ES-I3 (cell line): ENCODE results near the gene LAMTOR2.
"Not testable (repeated sequence)": the region's sequence is repeated elsewhere in the genome, so short reads cannot be mapped to it uniquely, and the experiment has no call there.

Experiments used
- H3K36me3 ChIP-seq: 2 replicates; pipeline ENCODE4 v1.6.1; 2013; ENCODE audit warnings: mild to moderate bottlenecking, low read length, control low read depth, moderate library complexity; ENCODE audit not compliant: insufficient read depth
- H3K4me1 ChIP-seq: 2 replicates; pipeline ENCODE4 v1.6.1; 2013; ENCODE audit warnings: mild to moderate bottlenecking, control low read depth, low read length; ENCODE audit not compliant: insufficient read depth
- H3K9ac ChIP-seq: 2 replicates; pipeline ENCODE4 v1.6.1; 2013; ENCODE audit warnings: low read depth, mild to moderate bottlenecking, low read length, moderate library complexity
- H3K9me3 ChIP-seq: 2 replicates; pipeline ENCODE4 v1.6.1; 2013; ENCODE audit warnings: mild to moderate bottlenecking, low read length, moderate library complexity; ENCODE audit not compliant: control insufficient read depth, insufficient read depth

The LAMTOR2 gene

GRCh38 chr1:156062189-156062588, 7.6 kb downstream of the LAMTOR2 start:
- H3K9me3 ChIP-seq = no peaks in the 10 kb centered on the region
- H3K9ac ChIP-seq = no peak overlapping the region
- peaks cover 3% of the 10 kb centered on the region; the same call in 1 of the 2 replicates for H3K36me3 ChIP-seq
- H3K4me1 ChIP-seq = no peaks in the 10 kb centered on the region

DNA sequence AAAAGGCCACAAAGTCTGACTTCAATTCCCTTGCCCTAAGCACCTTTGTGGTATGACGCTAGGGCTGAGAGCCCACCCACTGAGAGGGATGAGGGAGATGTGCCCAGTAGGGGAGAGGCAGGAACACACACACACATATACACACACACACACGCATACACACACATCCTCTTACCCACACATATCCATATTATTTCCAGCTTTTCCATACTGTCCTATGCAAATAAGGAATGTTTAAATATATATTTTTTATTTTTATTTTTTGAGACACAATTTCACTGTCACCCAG, 9.4 kb downstream of the LAMTOR2 start:
- no peaks in the 10 kb centered on the region for H3K9me3 ChIP-seq
- H3K4me1 ChIP-seq = no peaks in the 10 kb centered on the region
- H3K9ac ChIP-seq = no peak overlapping the region
- H3K36me3 ChIP-seq = peaks cover 3% of the 10 kb centered on the region; the same call in 1 of the 2 replicates

DNA sequence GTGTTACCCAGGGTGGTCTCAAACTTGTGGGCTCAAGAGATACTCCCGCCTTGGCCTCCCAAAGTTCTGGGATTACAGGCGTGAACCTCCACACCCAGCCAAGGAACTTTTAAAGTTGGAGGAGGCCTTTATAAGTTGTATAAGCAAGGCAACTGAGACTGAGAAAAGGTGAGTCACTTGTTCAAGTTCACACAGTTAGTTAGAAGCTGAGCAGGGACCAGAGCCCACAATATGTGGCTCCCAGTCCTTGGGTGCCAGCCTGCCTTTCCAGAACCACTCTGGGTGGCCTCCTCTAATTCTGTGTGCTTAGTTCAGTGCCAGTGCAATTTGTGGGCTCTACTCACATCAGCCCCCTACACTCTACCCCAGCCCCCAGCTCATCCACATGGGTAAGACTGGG, 10.0 kb downstream of the LAMTOR2 start:
- Histone ChIP-seq H3K36me3 (peaks cover 3% of the 10 kb centered on the region; the same call in 1 of the 2 replicates), H3K9me3 (no peaks in the 10 kb centered on the region), H3K9ac (no peak overlapping the region), H3K4me1 (no peaks in the 10 kb centered on the region)

- Histone ChIP-seq H3K36me3 (peaks cover 3% of the 10 kb centered on the region; the same call in 1 of the 2 replicates), H3K9ac (no peak overlapping the region), H3K9me3 (no peaks in the 10 kb centered on the region)
These were observed 10.6 kb downstream of the LAMTOR2 start for GRCh38 chr1:156065212-156065611.

DNA sequence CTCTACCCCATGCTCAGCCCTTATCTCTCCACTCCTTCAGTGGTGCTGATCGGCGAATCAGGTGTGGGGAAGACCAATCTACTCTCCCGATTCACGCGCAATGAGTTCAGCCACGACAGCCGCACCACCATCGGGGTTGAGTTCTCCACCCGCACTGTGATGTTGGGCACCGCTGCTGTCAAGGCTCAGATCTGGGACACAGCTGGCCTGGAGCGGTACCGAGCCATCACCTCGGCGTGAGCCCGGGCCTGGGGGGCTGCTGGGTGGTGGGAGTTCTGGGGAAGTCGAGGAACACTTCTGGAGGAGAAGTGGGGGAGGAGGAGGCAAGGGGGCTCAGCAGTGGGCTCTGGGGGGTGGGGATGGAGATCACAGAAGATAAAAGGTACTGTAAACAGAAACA, 11.3 kb downstream of the LAMTOR2 start:
- Histone ChIP-seq H3K9ac (no peak overlapping the region), H3K4me1 (no peaks in the 10 kb centered on the region), H3K36me3 (peaks cover 3% of the 10 kb centered on the region; the same call in 1 of the 2 replicates), H3K9me3 (no peaks in the 10 kb centered on the region)

More at GRCh38 chr1:156065212-156065611, 10.6 kb downstream of the LAMTOR2 start:
- H3K4me1 ChIP-seq = no peaks in the 10 kb centered on the region

DNA sequence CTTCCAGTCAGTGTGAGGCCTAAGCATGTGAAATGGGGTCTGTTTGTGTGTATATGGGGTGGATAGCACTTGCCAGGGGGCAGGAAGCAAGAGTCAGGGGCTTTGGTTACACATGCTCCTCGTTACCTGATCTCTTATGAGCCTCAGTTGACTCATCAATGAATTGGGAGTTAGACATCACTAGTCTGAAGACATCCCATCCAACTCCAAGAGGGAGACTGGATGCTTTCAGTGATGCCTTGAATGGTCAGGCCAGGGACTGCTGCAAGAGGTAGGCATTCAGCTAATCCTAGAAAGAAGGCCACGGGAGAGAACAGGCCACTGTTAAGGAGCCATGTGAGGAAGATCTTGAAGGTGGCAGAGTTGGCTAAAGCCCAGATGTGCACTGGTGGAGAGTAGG, 12.7 kb downstream of the LAMTOR2 start:
- Histone ChIP-seq H3K4me1 (peaks cover under 1% of the 10 kb centered on the region; the same call in 1 of the 2 replicates), H3K36me3 (peaks cover 3% of the 10 kb centered on the region; the same call in 1 of the 2 replicates), H3K9ac (no peak overlapping the region), H3K9me3 (no peaks in the 10 kb centered on the region)

- peaks cover 3% of the 10 kb centered on the region; the same call in 1 of the 2 replicates for H3K36me3 ChIP-seq
- H3K9ac ChIP-seq = no peak overlapping the region
- peaks cover 14% of the 10 kb centered on the region for H3K4me1 ChIP-seq
- no peaks in the 10 kb centered on the region for H3K9me3 ChIP-seq
These were observed 15.2 kb downstream of the LAMTOR2 start for GRCh38 chr1:156069490-156070455.

- Histone ChIP-seq H3K9ac (no peak overlapping the region), H3K36me3 (no peaks in the 10 kb centered on the region), H3K4me1 (peaks cover 22% of the 10 kb centered on the region), H3K9me3 (no peaks in the 10 kb centered on the region)
These were observed 16.0 kb downstream of the LAMTOR2 start for GRCh38 chr1:156070548-156070947.

DNA sequence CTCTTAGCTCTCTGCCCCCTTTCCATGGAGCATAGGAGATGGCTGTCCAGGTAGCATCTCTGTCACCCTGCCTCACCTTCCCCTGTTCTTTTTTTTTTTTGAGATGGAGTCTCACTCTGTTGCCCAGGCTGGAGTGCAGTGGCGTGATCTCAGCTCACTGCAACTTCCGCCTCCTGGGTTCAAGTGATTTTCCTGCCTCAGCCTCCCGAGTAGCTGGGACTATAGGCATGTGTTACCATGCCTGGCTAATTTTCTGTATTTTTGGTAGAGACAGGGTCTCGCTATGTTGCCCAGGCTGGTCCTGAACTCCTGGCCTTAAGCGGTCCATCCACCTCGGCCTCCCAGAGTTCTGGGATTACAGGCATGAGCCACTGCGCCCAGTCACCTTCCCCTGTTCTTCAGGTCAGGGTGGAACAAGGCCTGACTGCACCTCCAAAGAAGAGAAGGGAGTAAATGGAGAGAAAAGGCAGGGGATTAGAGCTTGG, 16.8 kb downstream of the LAMTOR2 start:
- H3K9ac ChIP-seq, H3K36me3 ChIP-seq, H3K9me3 ChIP-seq: not testable (repeated sequence)
- H3K4me1 ChIP-seq = peaks cover 29% of the 10 kb centered on the region

DNA sequence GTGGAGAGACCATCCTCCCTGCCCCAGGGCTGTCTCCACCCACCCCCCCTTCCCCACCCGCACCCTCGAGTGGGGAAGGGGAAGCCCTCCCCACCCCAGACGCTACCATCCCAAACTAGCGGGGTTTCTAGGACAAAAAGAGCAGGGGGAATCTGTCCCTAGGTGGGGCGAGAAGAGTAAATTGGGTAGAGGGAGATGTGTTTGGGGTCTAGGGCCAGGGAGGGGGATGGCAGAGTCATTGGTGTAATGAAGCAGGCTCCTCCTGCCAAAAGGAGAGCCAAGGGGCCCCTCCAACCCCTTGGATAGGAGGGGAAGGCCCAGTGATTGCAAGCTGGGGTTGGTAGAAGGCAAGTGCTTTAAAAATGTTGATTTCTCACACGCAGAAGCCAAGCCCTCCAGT, 17.7 kb downstream of the LAMTOR2 start:
- Histone ChIP-seq H3K4me1 (peaks cover 32% of the 10 kb centered on the region), H3K9ac (no peak overlapping the region), H3K36me3 (no peaks in the 10 kb centered on the region)

GRCh38 chr1:156073110-156073687, 18.6 kb downstream of the LAMTOR2 start:
- no peak overlapping the region for H3K9ac ChIP-seq
- no peaks in the 10 kb centered on the region for H3K9me3 ChIP-seq
- H3K36me3 ChIP-seq = no peaks in the 10 kb centered on the region
- peaks cover 42% of the 10 kb centered on the region for H3K4me1 ChIP-seq

More for the DNA sequence above, 17.7 kb downstream of the LAMTOR2 start:
- H3K9me3 ChIP-seq = no peaks in the 10 kb centered on the region

GRCh38 chr1:156073740-156074139, 19.2 kb downstream of the LAMTOR2 start:
- Histone ChIP-seq H3K9me3 (no peaks in the 10 kb centered on the region), H3K36me3 (no peaks in the 10 kb centered on the region), H3K4me1 (peaks cover 47% of the 10 kb centered on the region), H3K9ac (no peak overlapping the region)

- no peaks in the 10 kb centered on the region for H3K36me3 ChIP-seq
- H3K4me1 ChIP-seq = peaks cover 51% of the 10 kb centered on the region
- H3K9me3 ChIP-seq = no peaks in the 10 kb centered on the region
- 0 out of 2 replicates have a peak overlapping the region, but pooled peaks have one; percentile 12 for H3K9ac ChIP-seq
These were observed 20.1 kb downstream of the LAMTOR2 start for GRCh38 chr1:156074661-156075060.

GRCh38 chr1:156075162-156075561, 20.6 kb downstream of the LAMTOR2 start:
- peaks cover 55% of the 10 kb centered on the region for H3K4me1 ChIP-seq
- H3K9ac ChIP-seq = 0 out of 2 replicates have a peak overlapping the region, but pooled peaks have one; percentile 12
- H3K36me3 ChIP-seq = no peaks in the 10 kb centered on the region
- H3K9me3 ChIP-seq = no peaks in the 10 kb centered on the region
